Esophagus muscularis mucosa (tissue), 3 donors: ENCODE results near the gene RALY.

ENCODE experiments used
- POLR2A ChIP-seq: fragments of 450-650 bp; IDR thresholded peaks from one replicate; pipeline ENCODE4 v1.6.1; 2017; ENCODE audit warnings: antibody characterized with exemption, moderate library complexity, mild to moderate bottlenecking, low read depth
- POLR2AphosphoS5 ChIP-seq, 2 donors: sonication (generic); formaldehyde crosslinking; IDR thresholded peaks; one replicate each; pipeline ENCODE4 v1.6.1; 2017; ENCODE audit warnings: antibody characterized with exemption in 2 of 2
- TF ChIP-seq, protein P1 (sequence below), 3 experiments: fragments of 200-600 bp in 2 of 3; fragments of 450-650 bp in 1 of 3; sonication (generic) in 2 of 3; IDR thresholded peaks; one replicate each; pipeline ENCODE4 v1.5.1; 2017 to 2019; ENCODE audit warnings: antibody characterized with exemption in 3 of 3, mild to moderate bottlenecking in 2 of 3, moderate library complexity in 1 of 3

DNA sequence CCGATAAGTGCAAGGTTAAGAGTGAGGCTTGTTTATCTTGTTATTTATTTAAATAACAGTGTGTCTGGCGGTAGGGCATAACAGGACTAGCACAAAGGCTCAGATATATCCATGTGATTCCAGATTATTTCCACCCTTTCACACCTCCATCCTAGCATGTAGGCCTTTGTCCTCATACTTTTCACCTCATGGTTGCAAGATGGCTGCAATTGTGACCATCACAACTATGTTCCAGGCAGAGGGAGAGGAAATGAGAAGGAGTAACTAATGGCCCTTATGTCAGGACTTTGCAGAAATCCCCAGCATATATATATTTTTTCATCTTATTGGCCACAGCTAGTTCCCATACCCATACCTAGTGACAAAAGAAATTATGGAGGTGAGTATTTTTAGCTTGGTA is 23.5 kb upstream of the RALY start:
- no peak for TF ChIP-seq POLR2A
- TF ChIP-seq, protein P1, sequence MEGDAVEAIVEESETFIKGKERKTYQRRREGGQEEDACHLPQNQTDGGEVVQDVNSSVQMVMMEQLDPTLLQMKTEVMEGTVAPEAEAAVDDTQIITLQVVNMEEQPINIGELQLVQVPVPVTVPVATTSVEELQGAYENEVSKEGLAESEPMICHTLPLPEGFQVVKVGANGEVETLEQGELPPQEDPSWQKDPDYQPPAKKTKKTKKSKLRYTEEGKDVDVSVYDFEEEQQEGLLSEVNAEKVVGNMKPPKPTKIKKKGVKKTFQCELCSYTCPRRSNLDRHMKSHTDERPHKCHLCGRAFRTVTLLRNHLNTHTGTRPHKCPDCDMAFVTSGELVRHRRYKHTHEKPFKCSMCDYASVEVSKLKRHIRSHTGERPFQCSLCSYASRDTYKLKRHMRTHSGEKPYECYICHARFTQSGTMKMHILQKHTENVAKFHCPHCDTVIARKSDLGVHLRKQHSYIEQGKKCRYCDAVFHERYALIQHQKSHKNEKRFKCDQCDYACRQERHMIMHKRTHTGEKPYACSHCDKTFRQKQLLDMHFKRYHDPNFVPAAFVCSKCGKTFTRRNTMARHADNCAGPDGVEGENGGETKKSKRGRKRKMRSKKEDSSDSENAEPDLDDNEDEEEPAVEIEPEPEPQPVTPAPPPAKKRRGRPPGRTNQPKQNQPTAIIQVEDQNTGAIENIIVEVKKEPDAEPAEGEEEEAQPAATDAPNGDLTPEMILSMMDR (IDR thresholded peaks at IDR 0.05) = no peak
- TF ChIP-seq POLR2AphosphoS5 (IDR thresholded peaks at IDR 0.05) = no peak
